NCI-H2029 (cell line): ENCODE data around the gene TBC1D22B.
"Not testable (repeated sequence)": the region's sequence is repeated elsewhere in the genome, so short reads cannot be mapped to it uniquely, and the experiment has no call there.

Source experiments
- DNase-seq: peaks from one replicate; lab custom pipeline; 2025; lab: John Stamatoyannopoulos, UW

Gene TBC1D22B

GRCh38 chr6:37269105-37269504 is 11.5 kb downstream of the TBC1D22B start:
- DNase-seq, result no peak

- no peak for DNase-seq
Observed at GRCh38 chr6:37272834-37273566, 15.4 kb downstream of the TBC1D22B start.

DNA sequence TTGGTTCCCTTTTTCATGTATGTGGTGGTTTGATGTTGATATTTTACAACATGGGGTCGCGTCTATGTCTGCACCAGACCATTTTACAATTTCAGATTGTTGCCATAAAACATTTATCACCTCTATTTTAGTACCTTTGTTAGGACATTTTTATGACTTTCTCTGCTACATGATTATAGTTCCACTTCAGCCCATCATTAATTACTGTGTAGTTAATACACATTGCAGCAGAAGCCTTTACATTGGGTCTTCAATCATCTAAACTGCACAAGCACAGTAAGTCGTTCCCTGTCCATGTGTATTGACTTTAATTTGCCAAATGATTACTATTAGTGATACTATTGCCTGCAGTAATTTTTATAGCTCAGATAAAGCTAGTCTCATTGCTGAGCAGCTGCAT is 16.1 kb downstream of the TBC1D22B start:
- DNase-seq, result no peak

- DNase-seq, result no peak
Observed at GRCh38 chr6:37275350-37275749, 17.8 kb downstream of the TBC1D22B start.

DNA sequence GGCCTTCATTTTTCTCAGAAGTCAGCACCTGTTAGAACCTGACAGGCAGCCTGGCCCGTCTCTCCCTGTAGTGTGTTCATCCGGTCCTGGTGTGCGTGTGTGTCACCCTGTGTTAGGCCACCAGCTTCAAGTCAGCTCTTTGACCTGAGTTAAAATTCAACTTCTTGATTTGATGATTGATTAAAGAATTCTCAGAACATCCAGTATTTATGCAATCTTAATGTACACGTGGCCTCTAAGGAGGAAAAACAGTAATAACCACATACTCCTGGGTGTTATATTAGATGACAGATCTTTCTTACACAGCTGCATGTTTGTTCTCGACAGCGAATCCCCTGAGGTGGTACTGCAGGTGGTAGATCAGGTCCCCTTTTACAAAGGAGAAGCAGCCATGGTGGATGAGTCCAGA is 19.4 kb downstream of the TBC1D22B start:
- no peak for DNase-seq

GRCh38 chr6:37279366-37280134 is 22.0 kb downstream of the TBC1D22B start:
- DNase-seq, result no peak

DNA sequence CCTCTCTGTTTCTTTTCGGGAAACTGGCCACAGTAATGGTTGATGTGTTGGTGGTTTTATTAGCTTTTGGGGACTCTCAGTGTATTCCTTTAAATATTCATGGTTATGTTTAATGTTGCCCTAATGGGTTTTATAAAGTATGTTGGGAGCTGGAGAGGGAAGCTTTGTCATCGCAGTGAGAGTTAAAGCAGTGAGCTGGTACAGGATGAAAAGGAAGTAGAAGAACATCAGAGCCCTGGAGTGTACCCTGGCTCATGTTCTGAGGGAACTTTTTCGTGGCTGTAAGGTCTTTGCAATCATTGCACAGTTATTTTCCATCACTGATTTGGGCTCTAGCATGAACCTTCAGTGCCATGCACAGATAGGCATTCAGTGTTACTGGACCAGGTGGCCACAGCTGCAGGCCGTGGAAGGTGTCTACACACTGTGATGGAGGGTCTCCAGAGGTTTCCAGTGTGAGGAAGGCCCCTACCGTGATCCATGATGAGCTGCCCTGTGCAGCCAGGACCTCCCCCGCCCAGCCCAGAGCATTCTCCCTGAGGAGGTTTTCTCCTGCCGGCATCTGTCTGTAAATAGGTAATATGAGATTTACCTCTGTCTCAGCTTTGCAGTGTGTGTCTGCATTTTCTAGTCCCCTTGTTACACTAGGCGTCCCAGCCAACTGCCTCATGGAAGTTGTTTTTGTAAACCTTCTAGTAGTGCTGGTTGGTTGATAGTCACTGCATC is 22.8 kb downstream of the TBC1D22B start:
- no peak for DNase-seq

- no peak for DNase-seq
Observed at GRCh38 chr6:37282371-37282770, 24.8 kb downstream of the TBC1D22B start.

- no peak for DNase-seq
Observed at GRCh38 chr6:37283268-37283667, 25.7 kb downstream of the TBC1D22B start.

DNA sequence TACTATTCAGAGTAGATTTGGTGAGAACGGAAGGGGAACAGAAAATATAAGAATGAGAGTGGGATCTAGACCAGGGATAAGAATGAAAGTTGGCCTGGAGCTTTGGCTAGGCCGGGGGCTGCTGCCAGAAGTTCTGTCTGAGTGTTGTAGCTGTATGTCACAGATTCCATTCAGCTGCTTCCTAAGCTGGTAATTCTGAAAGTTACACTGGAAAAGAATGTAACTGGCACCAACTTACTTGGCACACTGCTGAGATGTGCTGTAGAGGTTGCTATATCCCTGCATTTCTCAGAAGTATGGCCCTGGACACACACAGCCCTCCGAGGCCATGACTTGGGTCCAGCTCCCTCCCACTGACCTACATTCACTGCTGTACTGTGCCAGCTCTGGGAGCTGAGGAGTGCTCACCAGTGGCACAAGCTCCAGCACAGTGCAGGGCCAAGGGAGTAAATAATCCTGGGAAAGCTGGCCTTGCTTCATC is 26.1 kb downstream of the TBC1D22B start:
- no peak for DNase-seq

DNA sequence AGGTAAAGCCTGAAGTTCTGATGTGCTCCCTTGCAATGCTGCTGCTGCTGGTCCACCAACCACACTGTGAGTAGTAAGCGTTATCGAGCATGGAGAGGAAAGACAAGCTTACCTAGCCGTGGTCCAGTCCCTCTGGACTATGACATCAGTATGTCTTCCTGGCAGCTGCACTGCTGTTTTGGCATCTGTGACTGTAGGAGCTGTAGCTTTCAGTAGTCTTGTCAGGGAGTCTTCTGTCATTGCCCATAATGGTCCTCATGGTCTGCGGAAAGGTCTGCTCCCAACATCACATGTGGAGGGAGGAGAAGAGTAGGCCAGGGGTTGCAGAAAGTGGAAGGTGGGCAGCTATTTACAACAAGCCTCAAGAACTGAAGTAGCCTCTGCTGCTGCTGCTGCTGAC is 27.2 kb downstream of the TBC1D22B start:
- DNase-seq, result no peak

DNA sequence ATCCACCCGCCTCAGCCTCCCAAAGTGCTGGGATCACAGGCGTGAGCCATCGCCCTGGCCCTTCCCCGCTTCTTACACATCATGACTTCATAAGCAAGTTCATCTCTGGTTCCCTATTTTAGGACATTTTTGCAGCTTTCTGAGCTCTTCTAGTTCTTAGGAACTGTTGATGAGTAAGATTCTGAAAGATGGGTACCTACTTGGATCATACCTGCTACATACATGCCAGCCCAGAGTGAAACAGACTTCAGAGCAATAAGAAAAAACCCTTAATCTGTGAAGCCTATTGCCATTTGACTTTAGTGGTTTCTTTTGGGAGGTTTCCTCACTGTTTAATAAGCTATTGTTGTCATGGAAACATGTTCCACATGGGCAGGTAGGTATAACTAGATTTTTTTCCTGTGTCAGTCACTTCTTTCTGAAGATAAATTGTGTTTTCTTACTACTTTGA is 28.3 kb downstream of the TBC1D22B start:
- no peak for DNase-seq

DNA sequence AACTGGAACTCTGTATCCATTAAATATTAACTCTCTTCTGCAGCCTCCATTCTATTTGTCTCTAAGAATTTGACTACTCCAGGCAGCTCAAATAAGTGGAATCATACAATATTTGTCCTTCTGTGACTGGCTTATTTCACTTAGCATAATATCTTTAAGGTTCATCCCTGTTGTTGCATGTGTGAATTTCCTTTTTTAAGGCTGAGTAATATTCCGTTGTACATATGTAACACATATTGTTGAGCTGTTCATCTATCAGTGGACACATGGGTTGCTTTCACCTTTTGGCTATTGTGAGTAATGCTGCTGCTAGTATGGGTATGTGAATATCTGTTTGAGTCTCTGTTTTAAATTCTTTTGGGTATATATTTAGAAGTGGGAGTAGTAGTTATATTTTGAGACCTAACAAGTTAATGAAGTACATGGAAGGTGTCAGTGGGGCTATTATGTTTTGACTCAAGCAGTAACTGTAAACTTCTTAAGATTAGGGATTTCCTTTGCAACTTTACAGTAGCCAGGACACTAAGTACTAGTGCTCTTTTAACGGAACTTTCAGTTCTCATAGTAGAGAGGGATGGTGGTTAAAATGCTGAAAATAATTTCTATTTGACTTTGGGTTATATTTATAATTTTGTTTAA is 30.1 kb downstream of the TBC1D22B start:
- no peak for DNase-seq

DNA sequence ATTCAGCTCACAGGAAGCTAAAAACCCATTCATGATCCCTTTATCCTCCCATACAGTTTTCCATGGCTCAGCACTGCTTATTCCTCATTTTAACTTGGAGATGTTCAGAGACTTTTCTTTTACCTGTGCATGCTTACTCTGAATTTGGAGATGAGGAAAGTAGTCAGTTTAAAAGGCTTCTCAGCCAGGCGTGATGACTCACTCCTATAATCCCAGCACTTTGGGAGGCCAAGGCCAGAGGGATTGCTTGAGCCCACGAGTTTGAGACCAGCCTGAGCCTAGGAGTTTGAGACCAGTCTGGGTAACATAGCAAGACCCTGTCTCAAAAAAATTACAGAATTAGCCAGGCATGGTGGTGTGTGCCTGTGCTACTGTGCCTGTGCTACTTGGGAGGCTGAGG is 30.7 kb downstream of the TBC1D22B start:
- no peak for DNase-seq

GRCh38 chr6:37289931-37290330 is 32.4 kb downstream of the TBC1D22B start:
- peak; percentile 43 for DNase-seq

GRCh38 chr6:37293426-37293825 is 35.9 kb downstream of the TBC1D22B start:
- no peak for DNase-seq

DNA sequence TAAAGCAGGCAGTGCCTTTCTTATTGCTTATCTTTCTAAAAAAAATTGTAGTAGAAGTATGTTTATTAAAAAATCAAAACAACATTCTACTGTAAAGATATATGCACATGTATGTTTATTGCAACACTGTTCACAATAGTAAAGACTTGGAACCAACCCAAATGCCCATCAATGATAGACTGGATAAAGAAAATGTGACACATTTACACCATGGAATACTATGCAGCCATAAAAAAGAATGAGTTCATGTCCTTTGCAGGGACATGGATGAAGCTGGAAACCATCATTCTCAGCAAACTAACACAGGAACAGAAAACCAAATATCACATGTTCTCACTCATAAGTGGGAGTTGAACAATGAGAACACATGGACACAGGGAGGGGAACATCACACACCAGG is 40.1 kb downstream of the TBC1D22B start:
- not testable (repeated sequence) for DNase-seq

- no peak for DNase-seq
Observed at GRCh38 chr6:37298958-37299357, 41.4 kb downstream of the TBC1D22B start.

- DNase-seq, result no peak
Observed at GRCh38 chr6:37299990-37300389, 42.4 kb downstream of the TBC1D22B start.

- no peak for DNase-seq
Observed at GRCh38 chr6:37302086-37302686, 44.6 kb downstream of the TBC1D22B start.

DNA sequence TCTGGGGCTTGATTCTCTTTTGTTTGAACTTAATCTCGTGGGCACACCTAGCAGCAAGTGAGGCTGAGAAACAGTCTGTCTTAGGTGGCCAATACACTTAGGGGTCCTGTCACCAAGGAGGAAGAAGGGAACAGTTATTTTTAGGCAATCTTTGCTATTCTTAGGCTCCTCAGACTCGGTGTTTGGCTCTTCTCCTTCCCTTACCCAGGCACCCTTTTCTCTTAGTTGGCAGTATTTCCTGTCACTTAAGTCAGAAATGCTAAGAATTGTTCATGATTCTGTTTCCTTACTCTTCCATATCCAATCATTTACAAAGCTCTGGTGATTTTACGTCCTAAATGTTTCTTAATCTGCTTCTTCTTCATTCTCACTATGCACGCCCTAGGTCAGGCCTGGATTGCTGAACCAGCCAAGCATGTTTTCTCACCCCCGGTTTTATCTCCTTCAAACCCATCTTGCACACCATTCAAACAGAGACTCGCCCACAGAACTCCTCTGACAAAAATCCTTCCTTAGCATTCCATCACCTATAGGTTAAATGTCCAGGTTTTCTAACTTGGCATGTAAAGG is 45.6 kb downstream of the TBC1D22B start:
- no peak for DNase-seq
